Ishikawa (cell line): ENCODE results near the gene ANKLE2.

Experiments used
- CEBPB ChIP-seq: IDR thresholded peaks from 2 replicates; pipeline ENCODE4 v1.6.1; 2012
- CREB1 ChIP-seq: IDR thresholded peaks from 2 replicates; pipeline ENCODE4 v1.6.1; 2012; ENCODE audit warnings: low read depth
- EGR1 ChIP-seq: IDR thresholded peaks from 2 replicates; pipeline ENCODE4 v1.6.1; 2012
- EP300 ChIP-seq: IDR thresholded peaks from 2 replicates; pipeline ENCODE4 v1.6.1; 2012; ENCODE audit warnings: borderline replicate concordance
- FOXM1 ChIP-seq: IDR thresholded peaks from 2 replicates; pipeline ENCODE4 v1.6.1; 2012; ENCODE audit warnings: low read depth, borderline replicate concordance
- MAX ChIP-seq: IDR thresholded peaks from 2 replicates; pipeline ENCODE4 v1.6.1; 2012
- NFIC ChIP-seq: IDR thresholded peaks from 2 replicates; pipeline ENCODE4 v1.6.1; 2012
- RAD21 ChIP-seq: IDR thresholded peaks from 2 replicates; pipeline ENCODE4 v1.6.1; 2012; ENCODE audit warnings: low read depth
- REST ChIP-seq: IDR thresholded peaks from 2 replicates; pipeline ENCODE4 v1.6.1; 2012; ENCODE audit warnings: low read depth, mild to moderate bottlenecking
- TAF1 ChIP-seq: IDR thresholded peaks from 2 replicates; pipeline ENCODE4 v1.6.1; 2012; ENCODE audit warnings: low read depth, mild to moderate bottlenecking
- TCF12 ChIP-seq: IDR thresholded peaks from 2 replicates; pipeline ENCODE4 v1.6.1; 2012; ENCODE audit warnings: low read depth
- TEAD4 ChIP-seq: IDR thresholded peaks from 2 replicates; pipeline ENCODE4 v1.6.1; 2012
- USF1 ChIP-seq: IDR thresholded peaks from 2 replicates; pipeline ENCODE4 v1.6.1; 2012
- YY1 ChIP-seq: IDR thresholded peaks from 2 replicates; pipeline ENCODE4 v1.6.1; 2012; ENCODE audit warnings: low read depth
- ZBTB7A ChIP-seq: IDR thresholded peaks from 2 replicates; pipeline ENCODE4 v1.6.1; 2012; ENCODE audit warnings: low read depth

Gene ANKLE2

GRCh38 chr12:132771126-132771838 lies 9.7 kb upstream of the ANKLE2 start:
- TF ChIP-seq CEBPB (no peak), CREB1 (no peak), MAX (no peak), EGR1 (no peak), RAD21 (no peak)

- no peak for TF ChIP-seq USF1
- no peak for TF ChIP-seq TEAD4
- no peak for TF ChIP-seq MAX
- TF ChIP-seq ZBTB7A = no peak
- no peak for TF ChIP-seq EGR1
- no peak for TF ChIP-seq REST
- TF ChIP-seq RAD21 = no peak
- no peak for TF ChIP-seq CREB1
- TF ChIP-seq FOXM1 = no peak
- TF ChIP-seq TAF1 = no peak
- TF ChIP-seq CEBPB = no peak
- no peak for TF ChIP-seq EP300
- no peak for TF ChIP-seq TCF12
- no peak for TF ChIP-seq NFIC
- TF ChIP-seq YY1 = no peak
Observed at GRCh38 chr12:132766380-132767085, 4.9 kb upstream of the ANKLE2 start.

GRCh38 chr12:132765361-132765760 lies 3.7 kb upstream of the ANKLE2 start:
- TF ChIP-seq REST (no peak), YY1 (no peak), TAF1 (no peak), TEAD4 (no peak), EGR1 (no peak), CEBPB (no peak), NFIC (no peak), CREB1 (no peak), FOXM1 (no peak), MAX (no peak), ZBTB7A (no peak), EP300 (no peak), TCF12 (no peak), USF1 (no peak)

- TF ChIP-seq CREB1 = no peak
- no peak for TF ChIP-seq TEAD4
- no peak for TF ChIP-seq YY1
- TF ChIP-seq FOXM1 = no peak
- no peak for TF ChIP-seq REST
- no peak for TF ChIP-seq ZBTB7A
- TF ChIP-seq TAF1 = no peak
- TF ChIP-seq NFIC = no peak
- no peak for TF ChIP-seq TCF12
- TF ChIP-seq MAX = no peak
- no peak for TF ChIP-seq USF1
Observed at GRCh38 chr12:132764231-132764630, 2.6 kb upstream of the ANKLE2 start.
